Mesenchymal stem cell (in vitro differentiated cells and primary cell): Measurements from ENCODE around the gene ZDHHC14.

ENCODE experiments used
- DNase-seq: peaks from one replicate; pipeline ENCODE4 v3.0.0-alpha.2; 2013
- H2AFZ ChIP-seq: one replicate; pipeline ENCODE4 v1.6.1; 2013; ENCODE audit warnings: low read depth, mild to moderate bottlenecking, control low read depth, inconsistent platforms, low read length, moderate library complexity
- H2AK5ac ChIP-seq: 2 replicates; pipeline ENCODE4 v1.6.1; 2013; ENCODE audit warnings: low read length, moderate library complexity, mild to moderate bottlenecking, inconsistent platforms; ENCODE audit not compliant: severe bottlenecking
- H2BK120ac ChIP-seq: one replicate; pipeline ENCODE4 v1.6.1; 2013; ENCODE audit warnings: low read depth, mild to moderate bottlenecking, inconsistent platforms, low read length, moderate library complexity
- H2BK12ac ChIP-seq, 2 experiments: one replicate each; pipeline ENCODE4 v1.6.1; 2013; ENCODE audit warnings: inconsistent platforms in 2 of 2, low read length in 2 of 2, mild to moderate bottlenecking in 2 of 2, moderate library complexity in 2 of 2, control low read depth in 1 of 2
- H2BK15ac ChIP-seq: one replicate; pipeline ENCODE4 v1.6.1; 2013; ENCODE audit warnings: mild to moderate bottlenecking, low read depth, inconsistent platforms; ENCODE audit not compliant: poor library complexity, severe bottlenecking
- H2BK5ac ChIP-seq: 2 replicates; pipeline ENCODE4 v1.6.1; 2013; ENCODE audit warnings: low read depth, mild to moderate bottlenecking, low read length, control low read depth, inconsistent platforms; ENCODE audit not compliant: poor library complexity, severe bottlenecking
- H3K14ac ChIP-seq, 2 experiments: one replicate each; pipeline ENCODE4 v1.6.1; 2013; ENCODE audit warnings: inconsistent platforms in 2 of 2, low read length in 2 of 2, control low read depth in 1 of 2, mild to moderate bottlenecking in 1 of 2, moderate library complexity in 1 of 2
- H3K18ac ChIP-seq, 2 experiments: one replicate each; pipeline ENCODE4 v1.6.1; 2013; ENCODE audit warnings: inconsistent platforms in 2 of 2, low read length in 2 of 2, control low read depth in 1 of 2, low read depth in 1 of 2, mild to moderate bottlenecking in 1 of 2
- H3K23ac ChIP-seq, 2 experiments: one replicate each; pipeline ENCODE4 v1.6.1; 2013; ENCODE audit warnings: inconsistent platforms in 2 of 2, low read length in 2 of 2, mild to moderate bottlenecking in 2 of 2, moderate library complexity in 2 of 2, control low read depth in 1 of 2
- H3K27ac ChIP-seq: 2 replicates; pipeline ENCODE4 v1.5.1; 2013; ENCODE audit warnings: mild to moderate bottlenecking, moderate library complexity, low read length, control low read depth, inconsistent platforms; ENCODE audit not compliant: poor library complexity, severe bottlenecking
- H3K27me3 ChIP-seq, 2 experiments: 2 replicates each; pipeline versions ENCODE4 v1.6.1 to v1.7.0; 2013; ENCODE audit warnings: low read length in 2 of 2, mild to moderate bottlenecking in 2 of 2, moderate library complexity in 2 of 2, control low read depth in 1 of 2, inconsistent platforms in 1 of 2; ENCODE audit not compliant: control insufficient read depth in 1 of 2, insufficient read depth in 1 of 2
- H3K36me3 ChIP-seq, 2 experiments: 2 replicates each; pipeline versions ENCODE4 v1.6.1 to v1.7.0; 2013; ENCODE audit warnings: low read length in 2 of 2, control low read depth in 1 of 2, inconsistent platforms in 1 of 2, low read depth in 1 of 2, mild to moderate bottlenecking in 1 of 2; ENCODE audit not compliant: insufficient read depth in 2 of 2, control insufficient read depth in 1 of 2
- H3K4ac ChIP-seq, 2 experiments: one replicate each; pipeline ENCODE4 v1.6.1; 2013; ENCODE audit warnings: inconsistent platforms in 2 of 2, low read length in 2 of 2, mild to moderate bottlenecking in 2 of 2, moderate library complexity in 2 of 2, control low read depth in 1 of 2, low read depth in 1 of 2
- H3K4me1 ChIP-seq: 2 replicates; pipeline ENCODE4 v1.6.1; 2013; ENCODE audit warnings: low read depth, low read length, control low read depth; ENCODE audit not compliant: control insufficient read depth, insufficient read depth
- H3K4me2 ChIP-seq: 2 replicates; pipeline ENCODE4 v1.6.1; 2013; ENCODE audit warnings: low read length, mild to moderate bottlenecking, inconsistent platforms; ENCODE audit not compliant: poor library complexity, severe bottlenecking
- H3K4me3 ChIP-seq, 2 experiments: 2 replicates each; pipeline versions ENCODE4 v1.5.1 to v1.7.0; 2013; ENCODE audit warnings: low read length in 2 of 2, mild to moderate bottlenecking in 2 of 2, control low read depth in 1 of 2, low read depth in 1 of 2; ENCODE audit not compliant: insufficient read depth in 1 of 2
- H3K79me1 ChIP-seq: replicated peaks from 2 replicates; pipeline ENCODE4 v1.6.1; 2013; ENCODE audit warnings: mild to moderate bottlenecking, control low read depth, low read length, inconsistent platforms; ENCODE audit not compliant: poor library complexity, severe bottlenecking
- H3K9ac ChIP-seq: 2 replicates; pipeline ENCODE4 v1.7.0; 2013; ENCODE audit warnings: mild to moderate bottlenecking, low read length, moderate library complexity
- H3K9me3 ChIP-seq: 2 replicates; pipeline ENCODE4 v1.7.0; 2013; ENCODE audit warnings: mild to moderate bottlenecking, low read length; ENCODE audit not compliant: control insufficient read depth
- H4K8ac ChIP-seq: one replicate; pipeline ENCODE4 v1.6.1; 2013; ENCODE audit warnings: inconsistent platforms, mild to moderate bottlenecking, low read length, moderate library complexity
- H4K91ac ChIP-seq: one replicate; pipeline ENCODE4 v1.6.1; 2013; ENCODE audit warnings: mild to moderate bottlenecking, low read length, inconsistent platforms
- WGBS: methylation state at CpG from one replicate; pipeline ENCODE4 v1.1.7; 2013; ENCODE audit warnings: mixed read lengths; 5-methylcytosine and 5-hydroxymethylcytosine counted together

ZDHHC14 gene

GRCh38 chr6:157631838-157632614 is 251.0 kb downstream of the ZDHHC14 start:
- Histone ChIP-seq H3K4ac (no peak overlapping the region), H3K27ac (no peak overlapping the region), H3K4me1 (peaks cover 2% of the 10 kb centered on the region), H2BK120ac (no peak overlapping the region), H3K4me3 (no peak overlapping the region), H3K36me3 (peaks cover 2 to 7% of the 10 kb centered on the region in 2 experiments), H2AFZ (no peak overlapping the region), H3K9me3 (no peaks in the 10 kb centered on the region), H3K4me2 (no peak overlapping the region), H3K79me1 (no peaks in the 10 kb centered on the region), H3K27me3 (no peaks in the 10 kb centered on the region), H2BK5ac (no peak overlapping the region), H3K23ac (no peak overlapping the region), H2BK12ac (peak overlapping the region in 1 of 2 experiments; percentile 1), H4K8ac (no peak overlapping the region), H3K9ac (peak overlapping the region; percentile 20), H2BK15ac (no peak overlapping the region), H4K91ac (no peak overlapping the region), H3K18ac (no peak overlapping the region), H2AK5ac (no peak overlapping the region), H3K14ac (no peak overlapping the region)
- 87% methylated on average over 8 of the region's 11 CpGs for WGBS
- no peak for DNase-seq

GRCh38 chr6:157632821-157633220 is 251.8 kb downstream of the ZDHHC14 start:
- Histone ChIP-seq H4K8ac (no peak overlapping the region), H3K27me3 (no peaks in the 10 kb centered on the region), H3K79me1 (no peaks in the 10 kb centered on the region), H2BK15ac (no peak overlapping the region), H3K4me2 (no peak overlapping the region), H3K18ac (no peak overlapping the region), H3K23ac (no peak overlapping the region), H2BK12ac (no peak overlapping the region), H3K9ac (peak overlapping the region; percentile 38), H2AFZ (no peak overlapping the region), H3K36me3 (peaks cover 2 to 7% of the 10 kb centered on the region in 2 experiments), H2BK5ac (no peak overlapping the region), H2AK5ac (no peak overlapping the region), H4K91ac (no peak overlapping the region), H3K4ac (no peak overlapping the region), H3K9me3 (no peaks in the 10 kb centered on the region), H3K4me1 (peaks cover 4% of the 10 kb centered on the region), H3K4me3 (peak overlapping the region in 1 of 2 experiments; percentile 10), H3K27ac (no peak overlapping the region), H2BK120ac (no peak overlapping the region), H3K14ac (no peak overlapping the region)
- whole genome bisulfite sequencing: 94% methylated on average over 5 of the region's 5 CpGs
- no peak for DNase-seq

GRCh38 chr6:157634546-157634945 is 253.6 kb downstream of the ZDHHC14 start:
- H2BK12ac ChIP-seq: no peak overlapping the region
- H2AFZ ChIP-seq: no peak overlapping the region
- H4K8ac ChIP-seq: no peak overlapping the region
- H3K4me2 ChIP-seq: no peak overlapping the region
- DNase-seq: no peak
- H3K23ac ChIP-seq: no peak overlapping the region
- H2AK5ac ChIP-seq: no peak overlapping the region
- no peaks in the 10 kb centered on the region for H3K27me3 ChIP-seq
- no peak overlapping the region for H3K4me3 ChIP-seq
- no peaks in the 10 kb centered on the region for H3K79me1 ChIP-seq
- H2BK15ac ChIP-seq: no peak overlapping the region
- no peak overlapping the region for H3K9ac ChIP-seq
- H3K4me1 ChIP-seq: peaks cover 6% of the 10 kb centered on the region
- H3K18ac ChIP-seq: no peak overlapping the region
- H4K91ac ChIP-seq: no peak overlapping the region
- H2BK5ac ChIP-seq: no peak overlapping the region
- WGBS: 93% methylated on average over 8 of the region's 8 CpGs
- H3K14ac ChIP-seq: no peak overlapping the region
- H3K9me3 ChIP-seq: no peaks in the 10 kb centered on the region
- no peak overlapping the region for H2BK120ac ChIP-seq
- peaks cover 2 to 10% of the 10 kb centered on the region in 2 experiments for H3K36me3 ChIP-seq
- H3K27ac ChIP-seq: no peak overlapping the region
- H3K4ac ChIP-seq: no peak overlapping the region

- no peak overlapping the region for H2BK12ac ChIP-seq
- no peak overlapping the region for H3K27ac ChIP-seq
- H3K4me1 ChIP-seq: peaks cover 5% of the 10 kb centered on the region
- no peak overlapping the region for H3K4ac ChIP-seq
- no peaks in the 10 kb centered on the region for H3K27me3 ChIP-seq
- H3K4me3 ChIP-seq: no peak overlapping the region
- no peak overlapping the region for H2BK15ac ChIP-seq
- H2BK5ac ChIP-seq: no peak overlapping the region
- no peak overlapping the region for H3K18ac ChIP-seq
- H3K4me2 ChIP-seq: no peak overlapping the region
- no peak overlapping the region for H4K91ac ChIP-seq
- H2AFZ ChIP-seq: no peak overlapping the region
- no peak overlapping the region for H2AK5ac ChIP-seq
- no peak overlapping the region for H3K9ac ChIP-seq
- no peak overlapping the region for H3K14ac ChIP-seq
- H2BK120ac ChIP-seq: no peak overlapping the region
- no peak overlapping the region for H4K8ac ChIP-seq
- DNase-seq: no peak
- H3K79me1 ChIP-seq: no peaks in the 10 kb centered on the region
- H3K23ac ChIP-seq: no peak overlapping the region
- no peaks in the 10 kb centered on the region for H3K9me3 ChIP-seq
- peaks cover 0 to 10% of the 10 kb centered on the region in 2 experiments for H3K36me3 ChIP-seq
- 92% methylated on average over 19 of the region's 23 CpGs for WGBS
Observed at GRCh38 chr6:157635388-157636244, 254.6 kb downstream of the ZDHHC14 start.
